GM19099 (cell line): ENCODE measurements around the gene GLI1.
A peak's percentile ranks its signal among the peaks of the same experiment; 100 is the strongest.

ENCODE experiments used
- POLR2A ChIP-seq: IDR thresholded peaks from 3 replicates; pipeline ENCODE4 v1.6.1; 2011; ENCODE audit warnings: low read depth; ENCODE audit not compliant: insufficient read length; ENCODE audit errors: extremely low read depth

Gene GLI1

GRCh38 chr12:57465747-57466505 lies 6.3 kb downstream of the GLI1 start:
- no peak for TF ChIP-seq POLR2A

- TF ChIP-seq POLR2A: no peak
These were observed 7.8 kb downstream of the GLI1 start for GRCh38 chr12:57467212-57467874.

DNA sequence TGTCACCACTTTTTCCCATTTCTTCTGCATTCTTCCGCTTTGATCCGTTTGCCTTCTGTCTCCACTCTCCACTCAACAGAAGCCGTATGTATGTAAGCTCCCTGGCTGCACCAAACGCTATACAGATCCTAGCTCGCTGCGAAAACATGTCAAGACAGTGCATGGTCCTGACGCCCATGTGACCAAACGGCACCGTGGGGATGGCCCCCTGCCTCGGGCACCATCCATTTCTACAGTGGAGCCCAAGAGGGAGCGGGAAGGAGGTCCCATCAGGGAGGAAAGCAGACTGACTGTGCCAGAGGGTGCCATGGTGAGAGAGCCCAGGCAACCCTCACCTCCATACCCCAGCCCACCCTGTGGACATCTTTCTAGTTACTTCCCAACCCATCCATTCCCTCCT lies 8.3 kb downstream of the GLI1 start:
- TF ChIP-seq POLR2A: peak; percentile 22

GRCh38 chr12:57469296-57470164 lies 9.9 kb downstream of the GLI1 start:
- no peak for TF ChIP-seq POLR2A

DNA sequence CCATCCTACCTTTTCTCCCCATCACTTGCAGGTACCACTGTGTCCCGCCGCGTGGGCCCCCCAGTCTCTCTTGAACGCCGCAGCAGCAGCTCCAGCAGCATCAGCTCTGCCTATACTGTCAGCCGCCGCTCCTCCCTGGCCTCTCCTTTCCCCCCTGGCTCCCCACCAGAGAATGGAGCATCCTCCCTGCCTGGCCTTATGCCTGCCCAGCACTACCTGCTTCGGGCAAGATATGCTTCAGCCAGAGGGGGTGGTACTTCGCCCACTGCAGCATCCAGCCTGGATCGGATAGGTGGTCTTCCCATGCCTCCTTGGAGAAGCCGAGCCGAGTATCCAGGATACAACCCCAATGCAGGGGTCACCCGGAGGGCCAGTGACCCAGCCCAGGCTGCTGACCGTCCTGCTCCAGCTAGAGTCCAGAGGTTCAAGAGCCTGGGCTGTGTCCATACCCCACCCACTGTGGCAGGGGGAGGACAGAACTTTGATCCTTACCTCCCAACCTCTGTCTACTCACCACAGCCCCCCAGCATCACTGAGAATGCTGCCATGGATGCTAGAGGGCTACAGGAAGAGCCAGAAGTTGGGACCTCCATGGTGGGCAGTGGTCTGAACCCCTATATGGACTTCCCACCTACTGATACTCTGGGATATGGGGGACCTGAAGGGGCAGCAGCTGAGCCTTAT lies 10.8 kb downstream of the GLI1 start:
- TF ChIP-seq POLR2A: no peak

DNA sequence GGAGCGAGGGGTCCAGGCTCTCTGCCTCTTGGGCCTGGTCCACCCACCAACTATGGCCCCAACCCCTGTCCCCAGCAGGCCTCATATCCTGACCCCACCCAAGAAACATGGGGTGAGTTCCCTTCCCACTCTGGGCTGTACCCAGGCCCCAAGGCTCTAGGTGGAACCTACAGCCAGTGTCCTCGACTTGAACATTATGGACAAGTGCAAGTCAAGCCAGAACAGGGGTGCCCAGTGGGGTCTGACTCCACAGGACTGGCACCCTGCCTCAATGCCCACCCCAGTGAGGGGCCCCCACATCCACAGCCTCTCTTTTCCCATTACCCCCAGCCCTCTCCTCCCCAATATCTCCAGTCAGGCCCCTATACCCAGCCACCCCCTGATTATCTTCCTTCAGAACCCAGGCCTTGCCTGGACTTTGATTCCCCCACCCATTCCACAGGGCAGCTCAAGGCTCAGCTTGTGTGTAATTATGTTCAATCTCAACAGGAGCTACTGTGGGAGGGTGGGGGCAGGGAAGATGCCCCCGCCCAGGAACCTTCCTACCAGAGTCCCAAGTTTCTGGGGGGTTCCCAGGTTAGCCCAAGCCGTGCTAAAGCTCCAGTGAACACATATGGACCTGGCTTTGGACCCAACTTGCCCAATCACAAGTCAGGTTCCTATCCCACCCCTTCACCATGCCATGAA lies 11.5 kb downstream of the GLI1 start:
- no peak for TF ChIP-seq POLR2A

DNA sequence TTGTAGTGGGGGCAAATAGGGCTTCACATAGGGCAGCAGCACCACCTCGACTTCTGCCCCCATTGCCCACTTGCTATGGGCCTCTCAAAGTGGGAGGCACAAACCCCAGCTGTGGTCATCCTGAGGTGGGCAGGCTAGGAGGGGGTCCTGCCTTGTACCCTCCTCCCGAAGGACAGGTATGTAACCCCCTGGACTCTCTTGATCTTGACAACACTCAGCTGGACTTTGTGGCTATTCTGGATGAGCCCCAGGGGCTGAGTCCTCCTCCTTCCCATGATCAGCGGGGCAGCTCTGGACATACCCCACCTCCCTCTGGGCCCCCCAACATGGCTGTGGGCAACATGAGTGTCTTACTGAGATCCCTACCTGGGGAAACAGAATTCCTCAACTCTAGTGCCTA lies 12.1 kb downstream of the GLI1 start:
- TF ChIP-seq POLR2A: peak; percentile 8

GRCh38 chr12:57472391-57472790 lies 12.8 kb downstream of the GLI1 start:
- TF ChIP-seq POLR2A: no peak

DNA sequence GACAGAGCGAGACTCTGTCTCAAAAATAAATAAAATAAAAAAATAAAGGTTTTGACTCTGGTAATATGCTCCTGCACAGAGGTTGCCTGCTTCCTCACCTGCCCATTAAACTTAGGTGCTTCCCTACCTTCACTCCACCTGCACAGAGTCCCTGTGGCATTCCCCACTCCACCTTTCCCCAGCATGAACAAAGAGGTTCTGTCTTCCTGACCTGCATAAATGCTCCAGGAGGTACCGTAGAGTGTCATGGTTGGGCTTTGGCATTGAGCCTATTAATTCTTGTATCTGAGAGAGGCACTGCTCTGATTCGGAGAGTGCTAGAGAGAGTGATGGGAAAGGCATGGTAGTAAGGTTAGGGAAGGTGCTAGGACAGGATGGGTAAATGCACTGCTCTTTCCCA lies 13.8 kb downstream of the GLI1 start:
- no peak for TF ChIP-seq POLR2A

DNA sequence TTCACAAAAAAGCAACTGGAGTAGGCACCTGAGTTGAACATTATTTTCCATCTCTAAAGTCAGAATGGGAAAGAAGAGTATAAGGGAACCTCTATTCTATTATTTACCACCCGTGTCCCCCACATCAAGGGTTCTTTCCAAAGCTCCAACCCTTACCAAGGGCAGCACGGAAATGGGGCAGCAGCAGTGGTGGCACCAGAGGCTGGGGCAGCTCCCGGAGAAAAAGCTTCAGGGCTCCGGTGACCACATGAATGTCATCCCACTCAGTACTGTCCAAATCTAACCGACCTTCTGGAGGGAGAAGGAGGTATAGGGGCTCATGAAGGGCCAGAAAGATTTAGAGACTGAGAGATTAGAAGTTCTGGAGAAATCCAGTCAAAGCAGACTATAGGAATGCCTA lies 14.3 kb downstream of the GLI1 start:
- no peak for TF ChIP-seq POLR2A

DNA sequence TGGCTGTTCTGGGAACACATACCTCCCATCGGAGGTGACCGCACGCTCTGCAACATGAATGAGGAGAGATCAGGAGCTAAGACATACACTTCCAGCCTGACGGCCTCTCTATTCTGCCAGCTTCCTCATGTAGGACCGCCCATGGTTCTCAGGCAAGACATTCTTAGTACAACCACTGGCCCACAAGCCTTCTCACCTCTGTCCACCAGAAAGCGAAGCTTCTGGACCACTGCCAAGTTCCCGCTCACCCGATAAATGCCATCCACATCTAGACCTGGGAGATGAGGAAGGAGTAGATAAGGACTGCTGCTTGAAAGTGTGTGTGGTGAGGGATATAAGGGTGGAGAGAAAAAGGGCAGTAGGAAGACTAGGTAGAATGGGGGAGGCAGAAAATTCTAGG lies 14.8 kb downstream of the GLI1 start:
- no peak for TF ChIP-seq POLR2A

GRCh38 chr12:57474862-57475261 lies 15.3 kb downstream of the GLI1 start:
- no peak for TF ChIP-seq POLR2A

GRCh38 chr12:57475271-57476161 lies 15.9 kb downstream of the GLI1 start:
- no peak for TF ChIP-seq POLR2A

DNA sequence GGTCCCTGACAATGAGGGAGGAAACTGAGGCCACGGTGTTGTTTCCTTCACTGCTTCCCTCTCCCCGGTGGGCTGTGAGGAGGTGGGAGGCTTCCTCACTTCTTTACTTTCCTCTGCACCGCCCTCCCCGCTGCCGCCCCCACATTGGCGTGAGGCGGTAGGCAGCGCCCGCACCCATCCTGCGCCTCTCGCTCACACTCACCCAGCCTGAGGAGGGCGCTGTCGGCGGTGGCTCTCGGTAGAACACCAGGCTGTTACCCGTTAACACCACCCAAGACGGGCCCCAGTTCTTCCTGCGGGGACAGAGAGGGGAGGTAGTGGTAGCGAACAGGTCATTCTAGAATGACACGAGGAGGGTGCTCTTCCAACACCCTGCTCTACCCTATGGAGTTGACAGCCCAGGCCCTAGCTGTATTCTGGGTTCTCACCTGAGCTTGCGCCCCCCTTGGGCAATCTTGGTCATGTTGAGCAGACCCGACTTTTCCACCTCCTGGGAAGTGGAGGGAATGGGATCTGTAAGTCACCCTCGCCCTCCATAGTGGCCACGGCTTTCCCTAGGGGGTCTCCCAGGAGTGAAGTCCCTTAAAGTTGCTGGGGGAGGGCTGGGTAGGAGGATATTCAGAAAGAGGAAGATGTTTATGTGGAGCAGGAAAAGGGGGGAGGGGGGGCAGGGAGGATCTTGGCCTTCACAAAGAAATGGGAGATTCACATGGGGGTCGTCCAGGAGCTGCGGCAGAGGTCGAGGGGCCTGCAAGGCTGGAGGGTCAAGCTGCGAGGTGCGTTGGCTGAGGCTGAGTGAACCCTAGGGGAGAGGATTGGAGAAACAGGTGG lies 16.8 kb downstream of the GLI1 start:
- peak; percentile 47 for TF ChIP-seq POLR2A
